HG03060 (cell line): ENCODE results near the gene UIMC1.
"Not testable (repeated sequence)": the region's sequence is repeated elsewhere in the genome, so short reads cannot be mapped to it uniquely, and the experiment has no call there.

Experiments
- ATAC-seq: cut with Tn5 transposase; IDR thresholded peaks from one replicate; pipeline ENCODE4 v1.9.1; 2021; ENCODE audit warnings: low read depth, moderate number of reproducible peaks; ENCODE audit not compliant: unreplicated experiment

Gene UIMC1

GRCh38 chr5:177010153-177010552 is 3.6 kb upstream of the UIMC1 start:
- no peak for ATAC-seq

- ATAC-seq = no peak
Measured at GRCh38 chr5:177008716-177009115, 2.1 kb upstream of the UIMC1 start.

- ATAC-seq = no peak
Measured at GRCh38 chr5:177005619-177006264, 837 bp downstream of the UIMC1 start.

- ATAC-seq = no peak
Measured at GRCh38 chr5:177004961-177005360, 1.6 kb downstream of the UIMC1 start.

GRCh38 chr5:177003649-177004048 is 2.9 kb downstream of the UIMC1 start:
- ATAC-seq = no peak

GRCh38 chr5:176999526-176999925 is 7.1 kb downstream of the UIMC1 start:
- ATAC-seq = not testable (repeated sequence)

GRCh38 chr5:176998828-176999227 is 7.8 kb downstream of the UIMC1 start:
- no peak for ATAC-seq

GRCh38 chr5:176996780-176997179 is 9.8 kb downstream of the UIMC1 start:
- no peak for ATAC-seq

GRCh38 chr5:176995896-176996767 is 10.4 kb downstream of the UIMC1 start:
- ATAC-seq = no peak

GRCh38 chr5:176995122-176995490 is 11.5 kb downstream of the UIMC1 start:
- ATAC-seq = no peak

GRCh38 chr5:176994460-176995121 is 12.0 kb downstream of the UIMC1 start:
- no peak for ATAC-seq

GRCh38 chr5:176993081-176993480 is 13.5 kb downstream of the UIMC1 start:
- not testable (repeated sequence) for ATAC-seq

- no peak for ATAC-seq
Measured at GRCh38 chr5:176987583-176987982, 19.0 kb downstream of the UIMC1 start.

GRCh38 chr5:176986280-176986679 is 20.3 kb downstream of the UIMC1 start:
- no peak for ATAC-seq

- ATAC-seq = no peak
Measured at GRCh38 chr5:176985516-176985915, 21.1 kb downstream of the UIMC1 start.

- not testable (repeated sequence) for ATAC-seq
Measured at GRCh38 chr5:176984176-176984575, 22.4 kb downstream of the UIMC1 start.

GRCh38 chr5:176983593-176983992 is 23.0 kb downstream of the UIMC1 start:
- not testable (repeated sequence) for ATAC-seq

- ATAC-seq = not testable (repeated sequence)
Measured at GRCh38 chr5:176983112-176983511, 23.5 kb downstream of the UIMC1 start.

GRCh38 chr5:176980818-176981217 is 25.8 kb downstream of the UIMC1 start:
- ATAC-seq = no peak

- no peak for ATAC-seq
Measured at GRCh38 chr5:176979669-176980068, 26.9 kb downstream of the UIMC1 start.

- ATAC-seq = no peak
Measured at GRCh38 chr5:176965633-176966032, 40.9 kb downstream of the UIMC1 start.
